NOMO-1 treated with DMSO at 0.1 percent for 48 hours (cell line): ENCODE measurements around the gene MARVELD3.
"Not testable (repeated sequence)": the region's sequence is repeated elsewhere in the genome, so short reads cannot be mapped to it uniquely, and the experiment has no call there.

Experiments used
- DNase-seq: peaks from one replicate; lab custom pipeline; 2025; ENCODE audit not compliant: unreplicated experiment; lab: John Stamatoyannopoulos, UW

The MARVELD3 gene

GRCh38 chr16:71626018-71626857 is at the start of gene MARVELD3:
Gene MARVELD3 (plus strand): TSS chr16:71626184. CDS start chr16:71626230, 46 bp downstream.
- DNase-seq: no peak

GRCh38 chr16:71576971-71577370 is 49.0 kb upstream of the MARVELD3 start, which contains the start of gene TAT:
Gene TAT (minus strand): TSS chr16:71577092. CDS start chr16:71576415, 677 bp downstream.
- DNase-seq: no peak

- not testable (repeated sequence) for DNase-seq
Observed at GRCh38 chr16:71582553-71582848, 43.5 kb upstream of the MARVELD3 start.

- no peak for DNase-seq
Observed at GRCh38 chr16:71584543-71585317, 41.3 kb upstream of the MARVELD3 start.

GRCh38 chr16:71585318-71585703 is 40.7 kb upstream of the MARVELD3 start:
- no peak for DNase-seq

- not testable (repeated sequence) for DNase-seq
Observed at GRCh38 chr16:71589334-71589733, 36.6 kb upstream of the MARVELD3 start.

GRCh38 chr16:71590071-71590470 is 35.9 kb upstream of the MARVELD3 start:
- not testable (repeated sequence) for DNase-seq

- no peak for DNase-seq
Observed at GRCh38 chr16:71590584-71590983, 35.4 kb upstream of the MARVELD3 start.

- DNase-seq: no peak
Observed at GRCh38 chr16:71591917-71592316, 34.1 kb upstream of the MARVELD3 start.

- no peak for DNase-seq
Observed at GRCh38 chr16:71593048-71593999, 32.7 kb upstream of the MARVELD3 start.

- DNase-seq: no peak
Observed at GRCh38 chr16:71594000-71594646, 31.9 kb upstream of the MARVELD3 start.

- DNase-seq: not testable (repeated sequence)
Observed at GRCh38 chr16:71595340-71595826, 30.6 kb upstream of the MARVELD3 start.

- DNase-seq: not testable (repeated sequence)
Observed at GRCh38 chr16:71598426-71598825, 27.6 kb upstream of the MARVELD3 start.

GRCh38 chr16:71600822-71601221 is 25.2 kb upstream of the MARVELD3 start:
- DNase-seq: no peak

GRCh38 chr16:71609066-71609465 is 16.9 kb upstream of the MARVELD3 start:
- DNase-seq: no peak

GRCh38 chr16:71610447-71610846 is 15.5 kb upstream of the MARVELD3 start:
- no peak for DNase-seq

- DNase-seq: peak; percentile 47
Observed at GRCh38 chr16:71610936-71611871, 14.8 kb upstream of the MARVELD3 start.

GRCh38 chr16:71614956-71615355 is 11.0 kb upstream of the MARVELD3 start:
- DNase-seq: not testable (repeated sequence)

- DNase-seq: no peak
Observed at GRCh38 chr16:71618429-71618828, 7.6 kb upstream of the MARVELD3 start.
